ENCODE results near the gene SPDYE2. TPM values are rescaled to one million over a fixed set of nuclear protein-coding genes. Genes with fewer than 3 reads are reported as not detected.
A peak's percentile ranks its signal among the peaks of the same experiment; 100 is the strongest.
"Not testable (repeated sequence)": the region's sequence is repeated elsewhere in the genome, so short reads cannot be mapped to it uniquely, and the experiment has no call there.

The SPDYE2 gene
- total RNA-seq, 1 donor from 2014 or later, result not detected

GRCh38 chr7:102599699-102600098, 48.7 kb downstream of the SPDYE2 start:
- H3K27me3 Mint-ChIP-seq (ENCODE audit: insufficient read depth, low read depth); H3F3A ChIP-seq (ENCODE audit: low read depth); H3K36me3 Mint-ChIP-seq; H3K79me2 ChIP-seq (ENCODE audit: low read depth); H4K20me1 ChIP-seq (ENCODE audit: low read depth); H3K9ac ChIP-seq; H3K4me3 ChIP-seq; H3K4me3 Mint-ChIP-seq; H3K4me1 Mint-ChIP-seq; H2AFZ ChIP-seq (replicated peaks); H3K27me3 ChIP-seq; H3K9me3 Mint-ChIP-seq; H3K4me2 ChIP-seq; H3K36me3 ChIP-seq; DNase-seq (ENCODE audit: low spot score); H3K9me3 ChIP-seq (ENCODE audit: low read depth); H3K4me1 ChIP-seq; H3K27ac Mint-ChIP-seq; H3K27ac ChIP-seq: not testable (repeated sequence)

DNA sequence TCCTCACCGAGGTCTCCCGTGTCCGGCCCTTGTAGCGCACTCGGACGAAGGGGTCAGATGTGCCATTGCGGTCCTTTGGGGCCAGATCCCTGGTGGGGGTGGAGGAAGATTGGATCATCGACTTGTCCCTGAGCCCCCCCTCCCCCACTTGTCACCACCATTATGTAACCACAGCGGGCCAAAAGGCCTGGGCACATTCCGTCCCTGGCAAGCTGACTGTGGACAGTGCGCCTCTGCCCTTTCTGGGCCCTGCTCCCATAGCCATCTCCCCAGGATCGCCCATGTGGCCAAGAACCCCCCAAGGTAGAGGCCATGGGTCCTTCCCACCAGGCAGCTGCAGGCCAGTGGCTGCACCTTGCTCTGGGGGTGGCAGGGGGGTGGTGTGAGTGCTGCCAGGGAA, 51.3 kb downstream of the SPDYE2 start:
- not testable (repeated sequence) for DNase-seq (ENCODE audit: low spot score); H3K36me3 Mint-ChIP-seq; H3K9me3 Mint-ChIP-seq; H3K4me2 ChIP-seq; H4K20me1 ChIP-seq (ENCODE audit: low read depth); H3K27ac ChIP-seq; H2AFZ ChIP-seq (replicated peaks); H3K4me3 Mint-ChIP-seq; H3K27me3 ChIP-seq; H3K4me1 Mint-ChIP-seq; H3K27ac Mint-ChIP-seq; H3K9ac ChIP-seq; H3K4me1 ChIP-seq; H3K36me3 ChIP-seq; H3K9me3 ChIP-seq (ENCODE audit: low read depth); H3K79me2 ChIP-seq (ENCODE audit: low read depth); H3K4me3 ChIP-seq; H3K27me3 Mint-ChIP-seq (ENCODE audit: insufficient read depth, low read depth); H3F3A ChIP-seq (ENCODE audit: low read depth)

- not testable (repeated sequence) for H3K36me3 ChIP-seq; H3K9me3 Mint-ChIP-seq; H3K36me3 Mint-ChIP-seq; H3K27ac ChIP-seq; H3K27me3 ChIP-seq; H3K9ac ChIP-seq; H3K4me3 ChIP-seq; H3K4me3 Mint-ChIP-seq; H3K9me3 ChIP-seq (ENCODE audit: low read depth); H3K27ac Mint-ChIP-seq; H2AFZ ChIP-seq (replicated peaks); DNase-seq (ENCODE audit: low spot score); H4K20me1 ChIP-seq (ENCODE audit: low read depth); H3K79me2 ChIP-seq (ENCODE audit: low read depth); H3F3A ChIP-seq (ENCODE audit: low read depth); H3K4me1 ChIP-seq; H3K4me1 Mint-ChIP-seq; H3K4me2 ChIP-seq; H3K27me3 Mint-ChIP-seq (ENCODE audit: insufficient read depth, low read depth)
Measured at GRCh38 chr7:102604431-102605145, 53.6 kb downstream of the SPDYE2 start.

DNA sequence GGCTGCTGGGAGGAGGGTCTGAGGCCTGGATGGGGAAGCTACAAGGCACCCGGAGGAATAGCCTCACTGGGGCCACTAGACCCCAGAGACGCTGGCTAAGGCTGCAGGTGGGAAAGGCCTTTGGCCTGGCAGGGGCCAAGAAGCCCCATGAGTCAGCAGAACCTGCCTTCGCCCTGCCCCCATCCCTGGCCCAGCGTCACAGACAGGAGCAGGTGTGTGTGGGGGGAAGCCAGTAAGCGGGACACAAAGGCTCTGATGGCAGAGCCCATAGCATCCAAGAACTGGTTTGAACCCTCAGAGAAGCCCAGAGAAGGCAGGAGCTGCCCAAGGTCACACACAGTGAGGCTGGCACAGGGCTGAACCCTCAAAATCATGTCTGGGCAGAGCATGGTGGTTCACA, 55.8 kb downstream of the SPDYE2 start:
- H3K27ac ChIP-seq; H3K27ac Mint-ChIP-seq; H3K9me3 Mint-ChIP-seq; H3K9me3 ChIP-seq (ENCODE audit: low read depth); H3K36me3 ChIP-seq; H3K4me3 ChIP-seq; H3K4me2 ChIP-seq; H3K4me1 ChIP-seq; H3K27me3 Mint-ChIP-seq (ENCODE audit: insufficient read depth, low read depth); H3F3A ChIP-seq (ENCODE audit: low read depth); DNase-seq (ENCODE audit: low spot score); H3K79me2 ChIP-seq (ENCODE audit: low read depth); H3K9ac ChIP-seq; H3K27me3 ChIP-seq; H2AFZ ChIP-seq (replicated peaks); H3K4me1 Mint-ChIP-seq; H4K20me1 ChIP-seq (ENCODE audit: low read depth); H3K36me3 Mint-ChIP-seq; H3K4me3 Mint-ChIP-seq: not testable (repeated sequence)

GRCh38 chr7:102609734-102610133, 58.7 kb downstream of the SPDYE2 start:
- H3K36me3 Mint-ChIP-seq; H3K9me3 Mint-ChIP-seq; DNase-seq (ENCODE audit: low spot score); H3K79me2 ChIP-seq (ENCODE audit: low read depth); H3F3A ChIP-seq (ENCODE audit: low read depth); H3K27me3 ChIP-seq; H3K4me1 ChIP-seq; H3K4me3 Mint-ChIP-seq; H3K27ac ChIP-seq; H3K4me3 ChIP-seq; H3K36me3 ChIP-seq; H3K9me3 ChIP-seq (ENCODE audit: low read depth); H3K4me2 ChIP-seq; H3K27me3 Mint-ChIP-seq (ENCODE audit: insufficient read depth, low read depth); H3K4me1 Mint-ChIP-seq; H4K20me1 ChIP-seq (ENCODE audit: low read depth); H3K27ac Mint-ChIP-seq; H3K9ac ChIP-seq; H2AFZ ChIP-seq (replicated peaks): not testable (repeated sequence)

DNA sequence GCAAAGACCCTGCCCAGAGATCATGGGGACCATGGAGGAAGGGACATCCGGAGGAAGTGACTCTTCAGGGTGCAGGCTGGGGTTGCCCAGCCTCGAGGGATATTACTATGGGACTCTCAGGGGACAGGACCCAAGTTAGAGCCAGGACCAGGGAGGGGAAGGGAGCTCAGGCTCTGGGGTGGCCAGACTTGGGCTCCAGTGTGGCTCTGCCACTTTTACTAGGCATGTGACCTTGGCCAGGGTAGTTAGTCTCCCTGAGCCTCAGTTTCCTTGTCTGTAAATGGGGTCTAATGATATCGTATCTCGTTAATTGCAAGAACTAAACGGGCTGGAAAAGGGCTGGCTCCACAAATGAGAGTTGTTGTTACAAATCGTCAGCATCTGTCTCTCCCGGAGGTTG, 59.4 kb downstream of the SPDYE2 start:
- not testable (repeated sequence) for H3K79me2 ChIP-seq (ENCODE audit: low read depth); H3K27ac Mint-ChIP-seq; H3K27ac ChIP-seq; H3K27me3 ChIP-seq; H3K4me3 Mint-ChIP-seq; H3K4me3 ChIP-seq; DNase-seq (ENCODE audit: low spot score); H3K9ac ChIP-seq; H2AFZ ChIP-seq (replicated peaks); H3K36me3 Mint-ChIP-seq; H3K9me3 Mint-ChIP-seq; H4K20me1 ChIP-seq (ENCODE audit: low read depth); H3K4me1 ChIP-seq; H3K4me1 Mint-ChIP-seq; H3K9me3 ChIP-seq (ENCODE audit: low read depth); H3F3A ChIP-seq (ENCODE audit: low read depth); H3K36me3 ChIP-seq; H3K27me3 Mint-ChIP-seq (ENCODE audit: insufficient read depth, low read depth); H3K4me2 ChIP-seq

GRCh38 chr7:102611013-102611674, 60.1 kb downstream of the SPDYE2 start:
- not testable (repeated sequence) for H3K27me3 ChIP-seq; H3K9ac ChIP-seq; H3K27ac Mint-ChIP-seq; DNase-seq (ENCODE audit: low spot score); H2AFZ ChIP-seq (replicated peaks); H3K4me3 ChIP-seq; H3K4me1 ChIP-seq; H3K36me3 ChIP-seq; H3K9me3 Mint-ChIP-seq; H3F3A ChIP-seq (ENCODE audit: low read depth); H3K4me1 Mint-ChIP-seq; H3K4me2 ChIP-seq; H3K36me3 Mint-ChIP-seq; H3K4me3 Mint-ChIP-seq; H3K79me2 ChIP-seq (ENCODE audit: low read depth); H3K27me3 Mint-ChIP-seq (ENCODE audit: insufficient read depth, low read depth); H3K9me3 ChIP-seq (ENCODE audit: low read depth); H4K20me1 ChIP-seq (ENCODE audit: low read depth); H3K27ac ChIP-seq

DNA sequence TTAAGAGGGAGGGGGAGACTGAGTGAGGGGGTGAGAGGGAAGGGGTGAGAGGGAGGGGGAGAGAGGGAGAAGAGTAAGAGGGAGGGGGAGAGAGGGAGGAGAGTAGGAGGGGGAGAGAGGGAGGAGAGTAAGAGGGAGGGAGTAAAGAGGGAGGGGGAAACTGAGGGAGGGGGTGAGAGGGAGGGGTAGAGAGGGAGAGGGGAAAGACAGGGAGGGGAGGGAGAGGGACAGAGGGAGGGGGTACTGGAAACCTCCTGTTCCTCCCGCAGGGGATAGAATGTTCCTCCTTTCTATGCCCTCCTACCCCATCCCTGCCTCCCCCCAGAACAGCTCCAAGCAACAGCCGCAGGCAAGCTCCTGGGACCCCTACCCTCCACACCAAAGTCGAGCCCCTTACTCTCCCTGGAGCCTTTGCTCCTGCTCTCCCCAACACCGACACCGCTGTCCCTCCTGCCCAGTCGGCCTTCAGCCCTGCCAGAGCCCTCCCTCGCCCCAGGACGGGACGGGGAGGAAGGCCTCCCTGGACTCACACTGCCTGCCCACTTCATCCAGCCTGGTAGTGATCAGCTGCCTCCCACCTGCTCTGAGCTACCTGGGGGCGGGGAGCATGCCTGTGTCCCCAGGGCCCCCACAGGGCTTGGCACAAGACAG, 60.8 kb downstream of the SPDYE2 start:
- H3K27ac Mint-ChIP-seq; H3K27me3 ChIP-seq; H3K79me2 ChIP-seq (ENCODE audit: low read depth); H3K9me3 ChIP-seq (ENCODE audit: low read depth); H3K4me3 Mint-ChIP-seq; H4K20me1 ChIP-seq (ENCODE audit: low read depth); H3K36me3 Mint-ChIP-seq; H3K4me3 ChIP-seq; H3K9me3 Mint-ChIP-seq; H3K9ac ChIP-seq; H3K36me3 ChIP-seq; H3F3A ChIP-seq (ENCODE audit: low read depth); H2AFZ ChIP-seq (replicated peaks); H3K4me1 ChIP-seq; H3K27me3 Mint-ChIP-seq (ENCODE audit: insufficient read depth, low read depth); H3K4me1 Mint-ChIP-seq; H3K27ac ChIP-seq: not testable (repeated sequence)
- H3K4me2 ChIP-seq, result peak overlapping the region; percentile 52
- DNase-seq (ENCODE audit: low spot score), result peak; percentile 63

Measured in neural progenitor cell (in vitro differentiated cells).